Trophoblast cell (in vitro differentiated cells and primary cell): Measurements from ENCODE around the gene RPL32.
A peak's percentile ranks its signal among the peaks of the same experiment; 100 is the strongest.

Experiments used
- DNase-seq, 2 donors: peaks; one replicate each; pipeline ENCODE4 v3.0.0-alpha.2; 2016
- H2AFZ ChIP-seq: 2 replicates; pipeline ENCODE4 v1.6.1; 2013; ENCODE audit warnings: low read length, moderate library complexity, mild to moderate bottlenecking; ENCODE audit not compliant: insufficient read depth, poor library complexity
- H2AK5ac ChIP-seq: 2 replicates; pipeline ENCODE4 v1.6.1; 2013; ENCODE audit warnings: mild to moderate bottlenecking, low read length
- H2BK120ac ChIP-seq: 2 replicates; pipeline ENCODE4 v1.6.1; 2013; ENCODE audit warnings: low read length, mild to moderate bottlenecking, moderate library complexity; ENCODE audit not compliant: insufficient read depth, poor library complexity
- H2BK12ac ChIP-seq: 2 replicates; pipeline ENCODE4 v1.6.1; 2013; ENCODE audit warnings: mild to moderate bottlenecking, low read length, moderate library complexity
- H2BK5ac ChIP-seq: 2 replicates; pipeline ENCODE4 v1.6.1; 2013; ENCODE audit warnings: low read length, low read depth, moderate library complexity, mild to moderate bottlenecking; ENCODE audit not compliant: poor library complexity
- H3K14ac ChIP-seq: 2 replicates; pipeline ENCODE4 v1.6.1; 2013; ENCODE audit warnings: mild to moderate bottlenecking, low read length
- H3K18ac ChIP-seq: 2 replicates; pipeline ENCODE4 v1.6.1; 2013; ENCODE audit warnings: mild to moderate bottlenecking, low read length
- H3K23ac ChIP-seq: 2 replicates; pipeline ENCODE4 v1.6.1; 2013; ENCODE audit warnings: low read length
- H3K27ac ChIP-seq: 2 replicates; pipeline ENCODE4 v1.5.1; 2013; ENCODE audit warnings: low read depth, mild to moderate bottlenecking, inconsistent platforms, low read length, moderate library complexity
- H3K27me3 ChIP-seq: 2 replicates; pipeline ENCODE4 v1.6.1; 2013; ENCODE audit warnings: inconsistent platforms, mild to moderate bottlenecking, low read length, moderate library complexity; ENCODE audit not compliant: insufficient read depth
- H3K36me3 ChIP-seq, 2 experiments: 1 replicate in 1 of 2; 2 replicates in 1 of 2; pipeline ENCODE4 v1.6.1; 2013; ENCODE audit warnings: low read length in 2 of 2, mild to moderate bottlenecking in 2 of 2, moderate library complexity in 1 of 2; ENCODE audit not compliant: insufficient read depth in 2 of 2, control insufficient read depth in 1 of 2
- H3K4ac ChIP-seq: 2 replicates; pipeline ENCODE4 v1.6.1; 2013; ENCODE audit warnings: low read depth, mild to moderate bottlenecking, low read length, moderate library complexity
- H3K4me1 ChIP-seq, 2 experiments: 1 replicate in 1 of 2; 2 replicates in 1 of 2; pipeline ENCODE4 v1.6.1; 2013; ENCODE audit warnings: low read length in 2 of 2, mild to moderate bottlenecking in 2 of 2, moderate library complexity in 1 of 2; ENCODE audit not compliant: insufficient read depth in 2 of 2, control insufficient read depth in 1 of 2
- H3K4me2 ChIP-seq: 2 replicates; pipeline ENCODE4 v1.6.1; 2013; ENCODE audit warnings: inconsistent platforms, mild to moderate bottlenecking, low read length, moderate library complexity
- H3K4me3 ChIP-seq: 2 replicates; pipeline ENCODE4 v1.5.1; 2013; ENCODE audit warnings: mild to moderate bottlenecking, low read depth, low read length, inconsistent platforms
- H3K79me1 ChIP-seq: one replicate; pipeline ENCODE4 v1.6.1; 2013; ENCODE audit warnings: low read length
- H3K79me2 ChIP-seq: 2 replicates; pipeline ENCODE4 v1.6.1; 2013; ENCODE audit warnings: low read length, mild to moderate bottlenecking; ENCODE audit not compliant: control insufficient read depth, insufficient read depth, poor library complexity
- H3K9ac ChIP-seq: 2 replicates; pipeline ENCODE4 v1.6.1; 2013; ENCODE audit warnings: mild to moderate bottlenecking, low read length
- H3K9me3 ChIP-seq: 2 replicates; pipeline ENCODE4 v1.6.1; 2013; ENCODE audit warnings: low read depth, mild to moderate bottlenecking, control low read depth, inconsistent platforms, low read length; ENCODE audit not compliant: insufficient read depth
- H4K12ac ChIP-seq: 2 replicates; pipeline ENCODE4 v1.6.1; 2013; ENCODE audit warnings: low read depth, mild to moderate bottlenecking, low read length, moderate library complexity
- H4K8ac ChIP-seq: 2 replicates; pipeline ENCODE4 v1.6.1; 2013; ENCODE audit warnings: low read depth, mild to moderate bottlenecking, low read length, moderate library complexity
- H4K91ac ChIP-seq: one replicate; pipeline ENCODE4 v1.6.1; 2013; ENCODE audit warnings: low read depth, mild to moderate bottlenecking, low read length, moderate library complexity
- WGBS: extraction: QIAGEN DNeasy Blood & Tissue Kit; methylation state at CpG from one replicate; pipeline ENCODE4 v1.1.7; 2013; ENCODE audit warnings: missing lambda C conversion rate; ENCODE audit not compliant: insufficient read length, insufficient coverage; ENCODE audit errors: extremely low coverage; 5-methylcytosine and 5-hydroxymethylcytosine counted together

The RPL32 gene

DNA sequence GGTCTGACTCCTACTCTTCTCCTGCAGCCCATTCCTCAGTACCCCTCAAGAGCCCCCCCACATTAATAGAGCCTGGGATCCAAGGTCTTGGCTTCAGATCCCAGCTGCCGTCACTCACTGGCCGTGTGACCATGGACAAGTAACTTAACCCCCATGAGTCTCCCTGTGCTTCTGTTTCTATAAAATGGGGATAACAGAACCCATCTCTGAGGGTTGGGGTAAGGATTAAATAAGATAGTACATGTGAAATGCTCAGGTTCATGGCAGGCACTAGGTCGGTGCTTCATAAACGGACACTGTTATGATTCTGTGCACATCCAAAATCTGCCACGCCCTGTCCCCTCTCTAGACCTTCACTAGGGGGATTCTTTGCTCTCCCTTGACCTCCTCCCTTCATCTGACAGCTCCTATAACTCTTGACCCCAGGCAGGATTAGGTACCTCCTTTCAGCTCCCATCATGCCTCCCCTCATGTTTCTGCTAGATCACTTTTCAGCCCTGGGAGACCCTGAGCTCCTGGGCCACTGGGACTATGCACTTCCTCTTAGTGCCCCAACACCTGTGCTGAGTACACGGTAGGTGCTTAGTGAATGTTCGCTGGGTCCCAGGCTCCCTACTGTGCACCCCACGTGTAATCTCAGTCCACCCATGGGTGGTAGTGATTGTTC lies 43.3 kb downstream of the RPL32 start:
- no peak overlapping the region for H2BK12ac ChIP-seq
- no peak overlapping the region for H3K4ac ChIP-seq
- no peak overlapping the region for H3K23ac ChIP-seq
- no peak overlapping the region for H2BK5ac ChIP-seq
- no peak overlapping the region for H3K14ac ChIP-seq
- no peak overlapping the region for H3K27ac ChIP-seq
- no peak overlapping the region for H3K18ac ChIP-seq
- no CpG with 5 or more reads among the region's 8 CpGs for WGBS
- no peak overlapping the region for H3K4me3 ChIP-seq
- no peak for DNase-seq
- H4K8ac ChIP-seq: no peak overlapping the region
- no peaks in the 10 kb centered on the region for H3K79me1 ChIP-seq
- no peaks in the 10 kb centered on the region for H3K79me2 ChIP-seq
- peaks cover 3 to 8% of the 10 kb centered on the region in 2 experiments for H3K4me1 ChIP-seq
- H2BK120ac ChIP-seq: no peak overlapping the region
- H3K9me3 ChIP-seq: no peaks in the 10 kb centered on the region
- H4K91ac ChIP-seq: no peak overlapping the region
- no peaks in the 10 kb centered on the region for H3K36me3 ChIP-seq
- H3K4me2 ChIP-seq: no peak overlapping the region
- peaks cover 9% of the 10 kb centered on the region for H3K27me3 ChIP-seq
- H3K9ac ChIP-seq: no peak overlapping the region
- H4K12ac ChIP-seq: no peak overlapping the region
- H2AK5ac ChIP-seq: no peak overlapping the region
- no peak overlapping the region for H2AFZ ChIP-seq

DNA sequence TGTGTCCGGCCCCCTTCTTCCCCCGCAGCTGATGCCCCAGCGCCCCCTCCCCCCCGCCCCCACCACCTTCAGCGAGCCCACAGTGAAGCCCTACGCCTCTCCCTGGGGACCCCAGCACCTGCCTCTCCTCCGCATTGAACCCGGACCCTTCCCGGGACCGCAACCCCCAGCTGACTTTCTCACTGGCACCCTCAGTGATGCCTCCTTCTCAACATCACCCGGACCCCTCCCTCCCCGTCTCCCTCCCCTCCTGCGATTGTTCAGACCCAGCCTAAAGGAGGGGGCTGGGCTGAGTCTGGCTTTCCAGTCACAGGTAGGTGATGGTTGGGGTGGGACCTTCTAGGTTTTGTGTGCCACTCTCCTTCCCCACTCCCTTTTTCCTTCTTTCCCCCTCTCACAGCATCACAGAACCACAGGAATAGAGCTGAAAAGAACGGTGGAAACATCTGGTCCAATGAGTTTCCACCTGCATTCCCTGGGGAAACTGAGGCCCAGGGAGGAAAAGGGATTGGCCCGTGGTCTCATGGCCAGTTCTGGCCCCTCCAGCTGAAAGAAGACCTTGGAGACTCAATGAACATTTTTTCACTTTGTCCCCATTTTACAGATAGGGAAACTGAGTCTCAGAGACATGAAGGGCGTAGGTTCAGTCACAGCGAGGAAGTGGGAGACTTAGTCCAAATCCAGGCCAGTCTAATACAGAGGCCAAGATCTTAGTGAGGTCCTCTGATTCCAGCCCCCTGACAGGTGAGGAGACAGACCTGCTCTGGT lies 44.1 kb downstream of the RPL32 start:
- H3K23ac ChIP-seq: no peak overlapping the region
- no peak overlapping the region for H3K14ac ChIP-seq
- H2AFZ ChIP-seq: no peak overlapping the region

DNA sequence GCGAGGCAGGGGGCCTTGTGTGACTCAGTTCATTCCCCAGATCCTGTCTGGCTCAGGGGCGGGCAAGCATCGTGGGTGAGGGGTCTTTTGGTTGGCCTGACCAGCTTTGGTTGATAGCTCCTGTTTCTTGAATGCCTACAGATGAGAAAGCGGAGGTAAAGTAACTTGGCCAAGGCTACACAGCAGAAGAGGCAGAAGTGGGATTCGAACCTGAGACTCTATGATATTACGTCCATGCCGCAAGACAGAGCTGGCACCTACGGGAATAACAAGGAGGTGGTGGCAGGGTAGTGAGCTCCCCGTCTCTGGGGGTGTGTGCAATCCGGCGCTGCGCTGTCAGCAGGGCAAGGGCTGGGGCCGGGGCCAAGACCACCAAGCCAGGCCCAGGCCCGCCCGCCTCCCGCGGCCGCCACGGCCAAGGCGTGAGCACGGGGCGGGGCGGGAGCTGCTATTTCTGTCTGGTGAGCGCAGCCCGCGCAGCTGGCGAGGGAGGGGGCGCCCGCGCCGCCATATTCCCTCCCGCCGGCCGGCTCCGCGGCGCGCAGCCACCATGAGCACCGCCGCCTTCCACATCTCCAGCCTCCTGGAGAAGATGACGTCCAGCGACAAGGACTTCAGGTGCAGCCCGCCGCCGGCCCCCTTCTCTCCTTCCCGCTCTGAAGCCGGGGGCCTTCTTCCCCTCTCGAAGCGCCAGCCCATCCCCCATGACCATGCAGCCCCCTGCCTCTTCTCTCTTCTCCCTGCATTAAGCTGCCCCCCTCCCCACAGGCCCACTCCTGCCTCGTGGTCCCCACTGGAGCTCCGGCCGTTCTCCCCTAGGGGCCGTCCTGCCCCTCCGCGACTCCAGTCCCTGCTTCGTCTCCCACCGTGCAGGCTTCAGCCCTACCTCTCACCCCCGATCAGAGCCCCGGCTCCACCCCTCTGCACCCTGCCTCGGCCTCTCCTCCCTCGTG lies 44.9 kb downstream of the RPL32 start, which contains the start of gene CAND2:
TSS of gene CAND2 (plus strand) at position 510 of the 953 bp plus-strand sequence. CDS start at position 551, 41 bp downstream.
- Histone ChIP-seq H2AK5ac (no peak within 1 kb of the TSS), H4K91ac (no peak within 1 kb of the TSS), H3K36me3 (no peaks in the 10 kb centered on the region), H2BK5ac (no peak within 1 kb of the TSS), H4K12ac (no peak within 1 kb of the TSS), H3K9ac (no peak within 1 kb of the TSS), H3K9me3 (no peaks in the 10 kb centered on the region), H2BK120ac (no peak within 1 kb of the TSS), H2BK12ac (no peak within 1 kb of the TSS), H3K27me3 (peaks cover 9% of the 10 kb centered on the region), H3K23ac (no peak within 1 kb of the TSS), H3K4ac (no peak within 1 kb of the TSS), H3K4me2 (peak within 1 kb of the TSS; percentile 78), H3K4me1 (peaks cover 3 to 8% of the 10 kb centered on the region in 2 experiments), H3K27ac (no peak within 1 kb of the TSS), H3K79me2 (no peaks in the 10 kb centered on the region), H3K79me1 (no peaks in the 10 kb centered on the region), H4K8ac (peak within 1 kb of the TSS; percentile 59), H2AFZ (peak within 1 kb of the TSS; percentile 33), H3K4me3 (peak within 1 kb of the TSS; percentile 59), H3K18ac (no peak within 1 kb of the TSS), H3K14ac (no peak within 1 kb of the TSS)
- peak; percentile 8 to 52 for DNase-seq
- no CpG with 5 or more reads among the region's 61 CpGs for WGBS

More for the DNA sequence above, 44.1 kb downstream of the RPL32 start:
- Histone ChIP-seq H3K4me1 (peaks cover 3 to 8% of the 10 kb centered on the region in 2 experiments), H4K8ac (no peak overlapping the region), H3K9me3 (no peaks in the 10 kb centered on the region), H3K36me3 (no peaks in the 10 kb centered on the region), H3K27ac (no peak overlapping the region), H2BK12ac (no peak overlapping the region), H3K18ac (no peak overlapping the region), H2BK120ac (no peak overlapping the region), H3K79me1 (no peaks in the 10 kb centered on the region), H4K91ac (no peak overlapping the region), H3K4me3 (no peak overlapping the region), H3K4me2 (no peak overlapping the region), H4K12ac (no peak overlapping the region), H3K4ac (no peak overlapping the region), H3K27me3 (peaks cover 9% of the 10 kb centered on the region), H2BK5ac (no peak overlapping the region), H3K79me2 (no peaks in the 10 kb centered on the region), H2AK5ac (no peak overlapping the region), H3K9ac (no peak overlapping the region)
- DNase-seq: no peak
- no CpG with 5 or more reads among the region's 17 CpGs for WGBS

DNA sequence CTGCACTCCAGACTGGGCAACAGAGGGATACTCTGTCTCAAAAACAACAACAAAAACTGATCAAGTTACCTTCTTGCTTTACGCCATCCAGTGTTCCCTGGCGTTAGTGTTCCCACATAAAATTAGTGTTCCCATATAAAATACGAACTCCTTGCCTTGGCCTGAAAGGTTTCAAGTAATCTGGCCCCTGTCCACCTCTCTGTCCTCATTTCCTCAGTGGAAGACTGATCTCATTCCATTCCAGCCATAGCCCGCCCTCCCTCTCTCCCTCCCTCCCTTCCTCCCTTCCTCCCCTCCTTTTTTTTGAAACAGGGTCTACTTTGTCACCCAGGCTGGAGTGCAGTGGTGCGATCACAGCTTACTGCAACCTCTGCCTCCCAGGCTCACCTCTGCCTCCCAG lies 47.7 kb downstream of the RPL32 start:
- H3K4me2 ChIP-seq: no peak overlapping the region
- no peaks in the 10 kb centered on the region for H3K79me1 ChIP-seq
- no peak overlapping the region for H3K27ac ChIP-seq
- no peak overlapping the region for H4K91ac ChIP-seq
- no CpG with 5 or more reads among the region's 5 CpGs for WGBS
- H3K9ac ChIP-seq: no peak overlapping the region
- no peak overlapping the region for H3K4me3 ChIP-seq
- no peak overlapping the region for H2AFZ ChIP-seq
- H3K4me1 ChIP-seq: peaks cover 3 to 8% of the 10 kb centered on the region in 2 experiments
- H2BK120ac ChIP-seq: no peak overlapping the region
- peaks cover 9% of the 10 kb centered on the region for H3K27me3 ChIP-seq
- H4K8ac ChIP-seq: no peak overlapping the region
- no peak overlapping the region for H2AK5ac ChIP-seq
- no peak overlapping the region for H3K18ac ChIP-seq
- H3K79me2 ChIP-seq: no peaks in the 10 kb centered on the region
- no peak overlapping the region for H2BK5ac ChIP-seq
- H3K9me3 ChIP-seq: no peaks in the 10 kb centered on the region
- DNase-seq: no peak
- H3K4ac ChIP-seq: no peak overlapping the region
- no peak overlapping the region for H2BK12ac ChIP-seq
- no peak overlapping the region for H4K12ac ChIP-seq
- no peaks in the 10 kb centered on the region for H3K36me3 ChIP-seq
- no peak overlapping the region for H3K14ac ChIP-seq
- no peak overlapping the region for H3K23ac ChIP-seq
